GM10266 (cell line): ENCODE data around the gene RGSL1.
"Not testable (repeated sequence)": the region's sequence is repeated elsewhere in the genome, so short reads cannot be mapped to it uniquely, and the experiment has no call there.

Experiments
- DNase-seq: peaks from one replicate; pipeline ENCODE4 v3.0.0; 2012; ENCODE audit errors: extremely low spot score
- TF ChIP-seq, protein P1 (sequence below): IDR thresholded peaks from 2 replicates; pipeline ENCODE4 v1.5.1; 2012; ENCODE audit warnings: mild to moderate bottlenecking, low read depth; ENCODE audit not compliant: control insufficient read depth, insufficient read depth; ENCODE audit errors: missing control alignments

The RGSL1 gene

DNA sequence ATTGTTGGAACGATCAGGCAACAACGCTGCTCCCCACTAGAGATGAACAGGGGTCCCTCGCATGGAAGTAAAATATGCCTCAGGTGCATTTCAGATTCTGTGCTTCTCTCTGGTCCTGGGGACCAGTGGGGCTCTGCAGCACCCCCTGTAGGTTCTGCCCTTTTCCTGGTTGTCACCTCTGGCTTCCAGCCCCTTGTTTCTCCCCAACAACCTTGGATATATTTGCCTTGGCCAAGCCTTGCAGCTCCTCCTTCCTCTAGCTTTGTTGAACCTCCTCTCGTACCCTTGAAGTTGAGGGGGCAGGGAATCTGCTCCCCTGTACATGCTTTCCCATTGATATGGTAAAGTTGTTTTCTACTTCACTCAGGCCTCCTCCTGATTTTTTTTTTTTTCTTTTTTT, 5.4 kb upstream of the RGSL1 start:
- no peak for DNase-seq
- TF ChIP-seq, protein P1, sequence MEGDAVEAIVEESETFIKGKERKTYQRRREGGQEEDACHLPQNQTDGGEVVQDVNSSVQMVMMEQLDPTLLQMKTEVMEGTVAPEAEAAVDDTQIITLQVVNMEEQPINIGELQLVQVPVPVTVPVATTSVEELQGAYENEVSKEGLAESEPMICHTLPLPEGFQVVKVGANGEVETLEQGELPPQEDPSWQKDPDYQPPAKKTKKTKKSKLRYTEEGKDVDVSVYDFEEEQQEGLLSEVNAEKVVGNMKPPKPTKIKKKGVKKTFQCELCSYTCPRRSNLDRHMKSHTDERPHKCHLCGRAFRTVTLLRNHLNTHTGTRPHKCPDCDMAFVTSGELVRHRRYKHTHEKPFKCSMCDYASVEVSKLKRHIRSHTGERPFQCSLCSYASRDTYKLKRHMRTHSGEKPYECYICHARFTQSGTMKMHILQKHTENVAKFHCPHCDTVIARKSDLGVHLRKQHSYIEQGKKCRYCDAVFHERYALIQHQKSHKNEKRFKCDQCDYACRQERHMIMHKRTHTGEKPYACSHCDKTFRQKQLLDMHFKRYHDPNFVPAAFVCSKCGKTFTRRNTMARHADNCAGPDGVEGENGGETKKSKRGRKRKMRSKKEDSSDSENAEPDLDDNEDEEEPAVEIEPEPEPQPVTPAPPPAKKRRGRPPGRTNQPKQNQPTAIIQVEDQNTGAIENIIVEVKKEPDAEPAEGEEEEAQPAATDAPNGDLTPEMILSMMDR = peak; percentile 22

DNA sequence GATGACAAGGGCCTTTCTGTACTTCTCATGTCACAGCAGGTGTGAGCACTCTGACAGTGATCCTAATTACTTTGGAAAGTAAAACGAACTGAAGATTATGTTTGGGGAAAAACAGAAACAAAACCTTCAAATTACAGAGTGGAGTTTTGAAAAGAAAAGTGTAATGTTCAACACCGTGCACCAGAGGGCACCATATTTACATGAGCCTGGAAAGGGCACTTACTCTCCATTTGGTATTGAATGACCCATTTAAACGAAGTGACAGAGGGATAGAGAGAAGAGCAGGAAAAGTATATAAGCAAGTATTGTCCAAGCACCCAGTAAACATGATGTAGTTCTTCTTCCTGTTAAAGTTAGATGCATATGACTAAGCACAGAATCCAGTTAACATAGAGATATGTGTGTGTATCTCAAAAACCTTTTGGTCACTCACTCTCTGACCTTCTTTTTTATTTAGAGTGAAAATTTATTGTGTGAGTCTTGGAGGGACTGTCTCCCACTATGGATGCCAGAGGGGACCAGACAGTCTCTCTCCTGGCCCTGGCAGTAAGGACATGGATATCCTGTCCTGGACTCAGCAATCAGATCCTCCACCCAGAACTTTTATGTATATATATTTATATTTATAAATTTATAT, 3.8 kb upstream of the RGSL1 start:
- TF ChIP-seq, protein P1 = peak; percentile 74
- peak; percentile 71 for DNase-seq

DNA sequence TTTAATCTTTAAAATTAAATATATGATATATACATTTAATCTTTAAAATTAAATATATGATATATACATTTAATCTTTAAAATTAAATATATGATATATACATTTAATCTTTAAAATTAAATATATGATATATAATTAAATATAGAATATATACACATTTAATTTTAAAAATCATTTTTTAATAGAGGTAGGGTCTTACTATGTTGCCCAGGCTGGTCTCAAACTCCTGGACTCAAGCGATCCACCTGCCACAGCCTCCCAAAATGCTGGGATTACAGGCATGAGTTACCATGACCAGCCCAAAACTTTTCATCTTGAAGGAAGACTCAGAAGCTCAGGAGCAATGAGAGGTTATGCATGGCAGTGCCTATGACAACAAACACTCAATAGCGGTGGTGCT, 2.8 kb upstream of the RGSL1 start:
- DNase-seq = not testable (repeated sequence)

DNA sequence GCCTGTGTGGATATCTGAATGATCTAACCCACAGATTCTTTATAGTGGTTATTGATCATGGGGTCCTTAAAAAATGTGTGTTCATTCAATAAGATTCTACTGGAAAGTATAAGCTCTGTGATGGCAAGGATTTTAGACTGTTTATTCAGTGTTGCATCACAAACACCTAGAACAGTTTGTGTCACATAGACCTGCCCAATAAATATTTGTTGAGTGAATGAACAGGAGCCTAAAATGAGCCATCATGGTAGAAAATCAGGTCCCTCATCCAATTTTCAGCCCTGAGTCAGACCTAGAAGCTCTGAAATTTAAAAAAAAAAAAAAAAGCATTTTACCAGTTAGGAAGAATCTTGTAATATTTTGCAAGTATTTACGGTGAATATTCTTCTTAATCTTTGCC, 2.3 kb upstream of the RGSL1 start:
- TF ChIP-seq, protein P1 = no peak
- DNase-seq = no peak

DNA sequence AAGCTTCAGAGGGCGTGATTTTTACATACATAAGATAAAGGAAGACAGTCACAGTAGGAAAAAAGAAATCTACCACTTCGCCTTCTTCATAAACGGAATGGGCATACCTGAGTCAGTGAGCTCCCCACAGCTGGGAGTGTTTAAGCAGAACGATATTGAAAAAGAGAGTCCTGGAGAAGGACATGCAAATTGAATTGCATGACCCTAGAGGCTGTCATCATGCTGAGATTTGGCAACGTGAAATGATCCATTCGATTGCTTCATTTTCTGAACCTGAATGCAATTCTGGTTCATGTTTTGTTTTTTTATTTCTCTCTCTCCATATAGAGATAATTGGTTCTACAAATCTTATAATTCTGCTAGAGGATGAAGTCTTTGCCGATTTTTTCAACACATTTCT, 3.7 kb downstream of the RGSL1 start:
- DNase-seq = no peak
- TF ChIP-seq, protein P1 = no peak

DNA sequence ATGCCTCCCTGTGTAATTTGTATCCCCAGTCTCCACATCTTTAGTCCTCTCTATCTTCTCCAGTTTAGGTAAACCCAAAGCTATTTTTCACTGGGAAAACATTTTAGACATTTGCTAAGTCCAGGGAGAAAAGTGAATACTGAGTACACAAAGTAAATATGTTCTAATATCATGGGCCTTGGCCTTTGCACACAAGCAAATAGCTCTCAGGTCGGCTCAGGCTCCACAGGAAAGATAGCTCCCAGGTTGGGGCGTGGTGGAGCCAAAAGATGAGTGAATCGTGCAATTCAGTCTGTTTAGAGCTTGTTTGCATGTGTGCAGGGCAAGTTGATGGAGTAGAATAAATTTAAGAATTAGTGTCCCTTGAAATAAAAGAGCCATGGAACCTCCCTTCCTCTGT, 7.9 kb downstream of the RGSL1 start:
- TF ChIP-seq, protein P1 = no peak
- DNase-seq = no peak

DNA sequence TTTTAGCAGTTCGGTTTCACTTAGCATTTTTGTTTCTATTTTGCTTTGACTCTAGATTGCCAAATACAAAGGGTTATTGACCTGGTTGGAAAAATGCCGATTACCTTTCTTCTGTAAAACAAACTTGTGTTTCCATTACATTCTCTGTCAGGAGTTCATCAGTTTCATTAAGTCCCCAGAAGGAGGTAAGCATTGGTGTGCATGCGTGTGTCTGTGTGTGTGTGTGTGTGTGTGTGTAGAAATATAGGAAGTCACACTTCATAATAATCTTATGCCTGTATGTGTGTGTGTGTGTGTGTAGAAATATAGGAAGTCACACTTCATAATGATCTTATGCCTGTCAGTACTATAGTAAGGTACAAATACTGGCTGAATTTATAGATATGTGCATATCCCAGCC, 10.0 kb downstream of the RGSL1 start:
- no peak for DNase-seq
- TF ChIP-seq, protein P1 = no peak

DNA sequence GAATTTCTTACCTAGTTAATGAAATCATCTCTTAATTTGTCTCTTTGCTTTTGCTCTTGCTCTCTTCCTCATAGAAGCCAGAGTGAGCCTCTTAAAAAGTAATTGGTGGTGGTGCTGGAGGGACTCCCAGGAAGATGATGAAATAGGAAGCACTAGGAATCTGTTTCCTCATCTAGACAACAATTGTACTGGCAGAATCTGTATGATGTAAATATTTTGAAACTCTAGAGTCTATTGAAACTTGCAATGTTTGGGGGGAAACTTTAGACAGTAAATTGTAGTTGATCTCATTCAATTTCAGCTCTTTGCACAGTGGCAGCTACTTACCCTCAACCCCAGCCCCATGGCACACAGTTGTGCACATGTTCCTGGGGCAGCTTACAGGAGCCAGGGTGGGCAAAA, 10.6 kb downstream of the RGSL1 start:
- TF ChIP-seq, protein P1 = no peak
- DNase-seq = no peak
